Measurements from ENCODE around the gene ENPP6.

ENPP6 gene

GRCh38 chr4:184177271-184177670 is 40.4 kb downstream of the ENPP6 start (continued):
- TF ChIP-seq PATZ1 (tag by site-specific recombination; IDR thresholded peaks at IDR 0.05) (no peak), ZBTB1 (tag by site-specific recombination; IDR thresholded peaks at IDR 0.05) (no peak)
- TF ChIP-seq, protein P1, sequence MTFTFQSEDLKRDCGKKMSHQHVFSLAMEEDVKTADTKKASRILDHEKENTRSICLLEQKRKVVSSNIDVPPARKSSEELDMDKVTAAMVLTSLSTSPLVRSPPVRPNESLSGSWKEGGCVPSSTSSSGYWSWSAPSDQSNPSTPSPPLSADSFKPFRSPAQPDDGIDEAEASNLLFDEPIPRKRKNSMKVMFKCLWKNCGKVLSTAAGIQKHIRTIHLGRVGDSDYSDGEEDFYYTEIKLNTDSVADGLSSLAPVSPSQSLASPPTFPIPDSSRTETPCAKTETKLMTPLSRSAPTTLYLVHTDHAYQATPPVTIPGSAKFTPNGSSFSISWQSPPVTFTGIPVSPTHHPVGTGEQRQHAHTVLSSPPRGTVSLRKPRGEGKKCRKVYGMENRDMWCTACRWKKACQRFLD (tag by site-specific recombination; IDR thresholded peaks at IDR 0.05): no peak

DNA sequence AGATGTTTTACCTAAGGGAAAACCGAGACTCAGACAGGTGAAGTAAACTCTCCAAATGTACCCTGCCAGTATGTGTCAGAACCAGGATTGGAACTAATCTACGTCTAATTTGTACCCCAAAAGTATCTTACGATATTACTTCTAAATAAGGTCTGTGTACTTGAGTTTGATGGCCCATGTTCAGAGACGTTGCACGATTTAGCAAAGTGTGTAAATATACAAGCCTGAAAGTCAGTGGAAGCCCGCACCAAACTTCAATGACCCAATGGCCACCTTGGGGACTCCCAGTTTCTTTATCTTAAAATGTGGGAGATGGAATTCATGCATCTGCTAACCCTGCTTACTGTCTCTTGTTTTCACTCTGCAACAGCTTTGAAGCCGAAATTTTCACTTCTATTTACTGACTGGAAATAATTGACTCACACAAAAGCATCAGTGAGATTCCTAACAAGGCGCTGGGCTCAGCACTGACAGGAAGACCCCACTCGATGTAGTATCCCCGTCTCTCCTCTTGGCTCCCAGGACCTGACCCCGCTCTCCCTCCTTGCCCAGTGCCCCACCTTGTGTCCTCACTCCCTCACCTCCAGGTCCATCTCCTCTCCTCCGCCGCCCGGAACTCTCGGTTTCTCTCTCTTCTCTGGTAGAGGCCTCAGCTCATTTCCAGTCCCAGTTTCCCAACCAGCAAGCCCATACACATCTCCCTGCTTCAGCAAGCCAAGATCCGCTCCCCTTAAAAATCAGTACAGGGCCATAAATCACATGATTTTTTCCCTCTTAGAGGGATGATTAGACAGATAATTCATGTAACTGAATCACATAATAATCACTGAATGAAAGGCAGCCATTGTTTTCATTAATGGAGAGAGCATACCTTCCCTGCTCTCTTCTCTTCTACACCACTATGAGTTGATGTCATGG is 42.8 kb downstream of the ENPP6 start:
- Histone ChIP-seq H3K36me3 (ENCODE audit: control insufficient read depth in 2 of 2, insufficient read depth in 1 of 2, low read length in 2 of 2) (no peaks in the 10 kb centered on the region), H3K27ac (ENCODE audit: extremely low read depth, low read depth, low read length) (no peak overlapping the region), H3K4me3 (ENCODE audit: low read depth, low read length) (no peak overlapping the region), H3K9me3 (ENCODE audit: control insufficient read depth, insufficient read depth, low read depth, low read length) (no peaks in the 10 kb centered on the region), H3K4me1 (ENCODE audit: control insufficient read depth, insufficient read depth, low read length) (no peaks in the 10 kb centered on the region)
- CTCF ChIA-PET: no interaction called here
- POLR2A ChIA-PET: no interaction called here
- TF ChIP-seq ZNF174 (tag by site-specific recombination; IDR thresholded peaks at IDR 0.05) (no peak), ZSCAN4 (tag by site-specific recombination; IDR thresholded peaks at IDR 0.05) (no peak), ZNF555 (tag by site-specific recombination; conservative IDR thresholded peaks at IDR 0.05) (no peak), TRIM28 (IDR thresholded peaks at IDR 0.05; ENCODE audit: borderline replicate concordance, low read length) (no peak), ZNF37A (tag by site-specific recombination; IDR thresholded peaks at IDR 0.05) (no peak), ZNF558 (tag by site-specific recombination; IDR thresholded peaks at IDR 0.05) (no peak), SP3 (tag by site-specific recombination; IDR thresholded peaks at IDR 0.05) (no peak), ZSCAN16 (tag by site-specific recombination; IDR thresholded peaks at IDR 0.05) (no peak), ZNF600 (tag by site-specific recombination; IDR thresholded peaks at IDR 0.05) (no peak), ZNF23 (tag by site-specific recombination; IDR thresholded peaks at IDR 0.05; ENCODE audit: borderline replicate concordance) (no peak), BCL11A (tag by site-specific recombination; IDR thresholded peaks at IDR 0.05; ENCODE audit: low read depth) (no peak), SP7 (tag by site-specific recombination; IDR thresholded peaks at IDR 0.05) (no peak), ZBTB48 (tag by site-specific recombination; IDR thresholded peaks at IDR 0.05) (no peak), ZNF311 (tag by site-specific recombination; IDR thresholded peaks at IDR 0.05; ENCODE audit: borderline replicate concordance) (no peak), ZNF112 (tag by site-specific recombination; IDR thresholded peaks at IDR 0.05) (no peak)
- TF ChIP-seq, protein P2, sequence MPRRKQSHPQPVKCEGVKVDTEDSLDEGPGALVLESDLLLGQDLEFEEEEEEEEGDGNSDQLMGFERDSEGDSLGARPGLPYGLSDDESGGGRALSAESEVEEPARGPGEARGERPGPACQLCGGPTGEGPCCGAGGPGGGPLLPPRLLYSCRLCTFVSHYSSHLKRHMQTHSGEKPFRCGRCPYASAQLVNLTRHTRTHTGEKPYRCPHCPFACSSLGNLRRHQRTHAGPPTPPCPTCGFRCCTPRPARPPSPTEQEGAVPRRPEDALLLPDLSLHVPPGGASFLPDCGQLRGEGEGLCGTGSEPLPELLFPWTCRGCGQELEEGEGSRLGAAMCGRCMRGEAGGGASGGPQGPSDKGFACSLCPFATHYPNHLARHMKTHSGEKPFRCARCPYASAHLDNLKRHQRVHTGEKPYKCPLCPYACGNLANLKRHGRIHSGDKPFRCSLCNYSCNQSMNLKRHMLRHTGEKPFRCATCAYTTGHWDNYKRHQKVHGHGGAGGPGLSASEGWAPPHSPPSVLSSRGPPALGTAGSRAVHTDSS (tag by site-specific recombination; IDR thresholded peaks at IDR 0.05): no peak
- TF ChIP-seq, protein P3, sequence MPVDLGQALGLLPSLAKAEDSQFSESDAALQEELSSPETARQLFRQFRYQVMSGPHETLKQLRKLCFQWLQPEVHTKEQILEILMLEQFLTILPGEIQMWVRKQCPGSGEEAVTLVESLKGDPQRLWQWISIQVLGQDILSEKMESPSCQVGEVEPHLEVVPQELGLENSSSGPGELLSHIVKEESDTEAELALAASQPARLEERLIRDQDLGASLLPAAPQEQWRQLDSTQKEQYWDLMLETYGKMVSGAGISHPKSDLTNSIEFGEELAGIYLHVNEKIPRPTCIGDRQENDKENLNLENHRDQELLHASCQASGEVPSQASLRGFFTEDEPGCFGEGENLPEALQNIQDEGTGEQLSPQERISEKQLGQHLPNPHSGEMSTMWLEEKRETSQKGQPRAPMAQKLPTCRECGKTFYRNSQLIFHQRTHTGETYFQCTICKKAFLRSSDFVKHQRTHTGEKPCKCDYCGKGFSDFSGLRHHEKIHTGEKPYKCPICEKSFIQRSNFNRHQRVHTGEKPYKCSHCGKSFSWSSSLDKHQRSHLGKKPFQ (tag by site-specific recombination; IDR thresholded peaks at IDR 0.05): no peak
- TF ChIP-seq, protein P4, sequence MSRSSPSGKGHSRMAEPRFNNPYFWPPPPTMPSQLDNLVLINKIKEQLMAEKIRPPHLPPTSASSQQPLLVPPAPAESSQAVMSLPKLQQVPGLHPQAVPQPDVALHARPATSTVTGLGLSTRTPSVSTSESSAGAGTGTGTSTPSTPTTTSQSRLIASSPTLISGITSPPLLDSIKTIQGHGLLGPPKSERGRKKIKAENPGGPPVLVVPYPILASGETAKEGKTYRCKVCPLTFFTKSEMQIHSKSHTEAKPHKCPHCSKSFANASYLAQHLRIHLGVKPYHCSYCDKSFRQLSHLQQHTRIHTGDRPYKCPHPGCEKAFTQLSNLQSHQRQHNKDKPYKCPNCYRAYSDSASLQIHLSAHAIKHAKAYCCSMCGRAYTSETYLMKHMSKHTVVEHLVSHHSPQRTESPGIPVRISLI (tag by site-specific recombination; IDR thresholded peaks at IDR 0.05): no peak

All from HEK293 (cell line).